HepG2 (cell line): ENCODE results near the gene GFOD1. TPM values are rescaled to one million over a fixed set of nuclear protein-coding genes. Genes with fewer than 3 reads are reported as not detected.

Source experiments
- ARHGAP35 ChIP-seq: sonication (generic); formaldehyde crosslinking; IDR thresholded peaks from 2 replicates; pipeline ENCODE4 v1.9.0; 2022; ENCODE audit warnings: mild to moderate bottlenecking, inconsistent platforms, moderate library complexity, missing genetic modification reagents, borderline replicate concordance
- CHD4 ChIP-seq: fragments of 200-600 bp; sonication (generic); IDR thresholded peaks from 2 replicates; pipeline ENCODE4 v1.7.0; 2017; ENCODE audit warnings: mild to moderate bottlenecking, low read length, borderline replicate concordance
- DNMT1 ChIP-seq: sonication (generic); formaldehyde crosslinking; IDR thresholded peaks from 2 replicates; pipeline ENCODE4 v1.5.1; 2020; ENCODE audit warnings: mild to moderate bottlenecking, missing genetic modification reagents
- GATAD1 ChIP-seq: IDR thresholded peaks from 2 replicates; pipeline ENCODE4 v1.6.1; 2016; ENCODE audit warnings: missing genetic modification reagents, missing compliant biosample characterization
- HIVEP1 ChIP-seq: sonication (generic); formaldehyde crosslinking; IDR thresholded peaks from 2 replicates; pipeline ENCODE4 v1.4.0; 2020; ENCODE audit warnings: mild to moderate bottlenecking, missing genetic modification reagents
- RFX5 ChIP-seq: IDR thresholded peaks from 2 replicates; pipeline ENCODE4 v1.6.1; 2011; ENCODE audit warnings: low read depth, low read length, improper control_type of control experiment
- TBP ChIP-seq: sonication (generic); formaldehyde crosslinking; IDR thresholded peaks from 2 replicates; pipeline ENCODE4 v1.5.0; 2020; ENCODE audit warnings: missing genetic modification reagents
- U2AF1 ChIP-seq: fragments of 200-400 bp; formaldehyde crosslinking; optimal IDR thresholded peaks from 2 replicates; pipeline ENCODE3; 2017; ENCODE audit warnings: mild to moderate bottlenecking, low read depth, low read length
- ZBTB2 ChIP-seq: sonication (generic); formaldehyde crosslinking; IDR thresholded peaks from 2 replicates; pipeline ENCODE4 v1.8.0; 2022; ENCODE audit warnings: low read depth, missing genetic modification reagents
- ZNF160 ChIP-seq: sonication (generic); formaldehyde crosslinking; IDR thresholded peaks from 2 replicates; pipeline ENCODE4 v1.8.0; 2022; ENCODE audit warnings: mild to moderate bottlenecking, inconsistent platforms, missing genetic modification reagents
- ZNF263 ChIP-seq: sonication (generic); formaldehyde crosslinking; IDR thresholded peaks from 2 replicates; pipeline ENCODE4 v1.4.0; 2020; ENCODE audit warnings: missing genetic modification reagents
- ZNF335 ChIP-seq: sonication (generic); formaldehyde crosslinking; IDR thresholded peaks from 2 replicates; pipeline ENCODE4 v1.4.0; 2020; ENCODE audit warnings: missing genetic modification reagents
- ZNF362 ChIP-seq: sonication (generic); formaldehyde crosslinking; IDR thresholded peaks from 2 replicates; pipeline ENCODE4 v1.4.0; 2020; ENCODE audit warnings: missing genetic modification reagents, mild to moderate bottlenecking, borderline replicate concordance
- ZNF460 ChIP-seq: sonication (generic); formaldehyde crosslinking; IDR thresholded peaks from 2 replicates; pipeline ENCODE4 v1.5.1; 2020; ENCODE audit warnings: missing genetic modification reagents, mild to moderate bottlenecking, borderline replicate concordance
- ZNF567 ChIP-seq: sonication (generic); formaldehyde crosslinking; IDR thresholded peaks from 2 replicates; pipeline ENCODE4 v1.8.1; 2023; ENCODE audit warnings: mild to moderate bottlenecking, missing genetic modification reagents, borderline replicate concordance
- ZNF687 ChIP-seq: sonication (generic); formaldehyde crosslinking; IDR thresholded peaks from 2 replicates; pipeline ENCODE4 v1.5.1; 2020; ENCODE audit warnings: mild to moderate bottlenecking, missing genetic modification reagents, moderate library complexity
- ZNF691 ChIP-seq: sonication (generic); formaldehyde crosslinking; IDR thresholded peaks from 2 replicates; pipeline ENCODE4 v1.4.0; 2020; ENCODE audit warnings: missing genetic modification reagents, low read depth, mild to moderate bottlenecking, borderline replicate concordance
- ZNF792 ChIP-seq: IDR thresholded peaks from 2 replicates; pipeline ENCODE4 v1.6.1; 2016
- polyA plus RNA-seq, 8 experiments: library from polyadenylated mRNA; depleted of rRNA in 3 of 8; stranded (reverse) in 7 of 8; unstranded in 1 of 8; fragments of >200 nt; fragmentation: Illumina TruSeq in 4 of 8; extraction: Trizol in 4 of 8; gene quantifications; 2 replicates each; pipeline versions ENCODE4 v1.2.1 to v1.2.3, GENCODE V29; 2011 to 2016; ENCODE audit warnings: low read depth in 4 of 8, missing spikeins in 1 of 8, mixed read lengths in 1 of 8; ENCODE audit not compliant: insufficient read depth in 1 of 8
- total RNA-seq, 5 experiments: library from RNA; depleted of rRNA; stranded (reverse); fragments of >200 nt; fragmentation: Illumina TruSeq; extraction: Trizol; gene quantifications; 2 replicates each; pipeline ENCODE4 v1.2.3, GENCODE V29; 2016; ENCODE audit warnings: low read depth in 1 of 5
- TF ChIP-seq, protein P1 (sequence below): IDR thresholded peaks from 2 replicates; pipeline ENCODE4 v1.6.1; 2012; ENCODE audit warnings: inconsistent platforms
- TF ChIP-seq, protein P2 (sequence below): sonication (generic); formaldehyde crosslinking; IDR thresholded peaks from 2 replicates; pipeline ENCODE4 v1.4.0; 2020; ENCODE audit warnings: mild to moderate bottlenecking, missing genetic modification reagents

The GFOD1 gene
- total and polyA plus RNA-seq, 2 of the 13 experiments (the other 11 are each of a cell fraction or from before 2014, with no cell fraction given), result 1.9 to 6.4 TPM

GRCh38 chr6:13412639-13413465, 74.5 kb downstream of the GFOD1 start (continued):
- TF ChIP-seq ZNF691 (no peak; the same call in 1 of the 2 replicates), ZNF335 (CRISPR knock-in tag) (no peak), DNMT1 (no peak), U2AF1 (peak; percentile 68), ZNF567 (CRISPR knock-in tag) (no peak), ZNF160 (CRISPR knock-in tag) (no peak), ARHGAP35 (CRISPR knock-in tag) (peak; percentile 28; the same call in 1 of the 2 replicates), HIVEP1 (peak; percentile 81; the same call in 1 of the 2 replicates), ZNF460 (CRISPR knock-in tag) (no peak), CHD4 (no peak), ZNF792 (peak; percentile 8; the same call in 1 of the 2 replicates), GATAD1 (CRISPR knock-in tag) (no peak), ZBTB2 (no peak), ZNF687 (CRISPR knock-in tag) (peak; percentile 49), ZNF263 (CRISPR knock-in tag) (peak; percentile 51; the same call in 1 of the 2 replicates), RFX5 (no peak), ZNF362 (CRISPR knock-in tag) (no peak), TBP (CRISPR knock-in tag) (no peak)
- TF ChIP-seq, protein P1, sequence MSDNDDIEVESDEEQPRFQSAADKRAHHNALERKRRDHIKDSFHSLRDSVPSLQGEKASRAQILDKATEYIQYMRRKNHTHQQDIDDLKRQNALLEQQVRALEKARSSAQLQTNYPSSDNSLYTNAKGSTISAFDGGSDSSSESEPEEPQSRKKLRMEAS, result peak; percentile 68
- TF ChIP-seq, protein P2, sequence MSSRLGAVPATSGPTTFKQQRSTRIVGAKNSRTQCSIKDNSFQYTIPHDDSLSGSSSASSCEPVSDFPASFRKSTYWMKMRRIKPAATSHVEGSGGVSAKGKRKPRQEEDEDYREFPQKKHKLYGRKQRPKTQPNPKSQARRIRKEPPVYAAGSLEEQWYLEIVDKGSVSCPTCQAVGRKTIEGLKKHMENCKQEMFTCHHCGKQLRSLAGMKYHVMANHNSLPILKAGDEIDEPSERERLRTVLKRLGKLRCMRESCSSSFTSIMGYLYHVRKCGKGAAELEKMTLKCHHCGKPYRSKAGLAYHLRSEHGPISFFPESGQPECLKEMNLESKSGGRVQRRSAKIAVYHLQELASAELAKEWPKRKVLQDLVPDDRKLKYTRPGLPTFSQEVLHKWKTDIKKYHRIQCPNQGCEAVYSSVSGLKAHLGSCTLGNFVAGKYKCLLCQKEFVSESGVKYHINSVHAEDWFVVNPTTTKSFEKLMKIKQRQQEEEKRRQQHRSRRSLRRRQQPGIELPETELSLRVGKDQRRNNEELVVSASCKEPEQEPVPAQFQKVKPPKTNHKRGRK (CRISPR knock-in tag), result 0 out of 2 replicates have a peak, but pooled peaks have one; percentile 16
